IgD-negative memory B cell (primary cell): Measurements from ENCODE around the gene PTX4. TPM values are rescaled to one million over a fixed set of nuclear protein-coding genes. Genes with fewer than 3 reads are reported as not detected.
"Not testable (repeated sequence)": the region's sequence is repeated elsewhere in the genome, so short reads cannot be mapped to it uniquely, and the experiment has no call there.

Experiments used
- H3K27ac Mint-ChIP-seq, 3 donors: one replicate each; pipeline ENCODE4 v1.8.0; 2020 to 2022; ENCODE audit warnings: mild to moderate bottlenecking in 3 of 3, mixed read lengths in 3 of 3, moderate library complexity in 1 of 3
- H3K27me3 Mint-ChIP-seq: one replicate; pipeline ENCODE4 v1.8.0; 2021; ENCODE audit warnings: mixed read lengths
- H3K36me3 Mint-ChIP-seq: one replicate; pipeline ENCODE4 v1.8.0; 2020; ENCODE audit warnings: mild to moderate bottlenecking, mixed read lengths
- H3K4me1 Mint-ChIP-seq, 3 donors: one replicate each; pipeline ENCODE4 v1.8.0; 2020 to 2022; ENCODE audit warnings: mixed read lengths in 3 of 3, mild to moderate bottlenecking in 1 of 3
- H3K4me3 Mint-ChIP-seq, 4 donors: one replicate each; pipeline ENCODE4 v1.8.0; 2020 to 2022; ENCODE audit warnings: mild to moderate bottlenecking in 4 of 4, mixed read lengths in 4 of 4, moderate library complexity in 3 of 4
- H3K9me3 Mint-ChIP-seq, 3 donors: one replicate each; pipeline ENCODE4 v1.8.0; 2020 to 2021; ENCODE audit warnings: mixed read lengths in 3 of 3, mild to moderate bottlenecking in 1 of 3
- polyA plus RNA-seq: library from polyadenylated mRNA; unstranded; fragments of 300-500 nt; fragmentation: Illumina TruSeq; gene quantifications from one replicate; pipeline ENCODE4 v1.2.3, GENCODE V29; 2021

PTX4 gene
- polyA plus RNA-seq, 1 donor from 2014 or later: not detected

DNA sequence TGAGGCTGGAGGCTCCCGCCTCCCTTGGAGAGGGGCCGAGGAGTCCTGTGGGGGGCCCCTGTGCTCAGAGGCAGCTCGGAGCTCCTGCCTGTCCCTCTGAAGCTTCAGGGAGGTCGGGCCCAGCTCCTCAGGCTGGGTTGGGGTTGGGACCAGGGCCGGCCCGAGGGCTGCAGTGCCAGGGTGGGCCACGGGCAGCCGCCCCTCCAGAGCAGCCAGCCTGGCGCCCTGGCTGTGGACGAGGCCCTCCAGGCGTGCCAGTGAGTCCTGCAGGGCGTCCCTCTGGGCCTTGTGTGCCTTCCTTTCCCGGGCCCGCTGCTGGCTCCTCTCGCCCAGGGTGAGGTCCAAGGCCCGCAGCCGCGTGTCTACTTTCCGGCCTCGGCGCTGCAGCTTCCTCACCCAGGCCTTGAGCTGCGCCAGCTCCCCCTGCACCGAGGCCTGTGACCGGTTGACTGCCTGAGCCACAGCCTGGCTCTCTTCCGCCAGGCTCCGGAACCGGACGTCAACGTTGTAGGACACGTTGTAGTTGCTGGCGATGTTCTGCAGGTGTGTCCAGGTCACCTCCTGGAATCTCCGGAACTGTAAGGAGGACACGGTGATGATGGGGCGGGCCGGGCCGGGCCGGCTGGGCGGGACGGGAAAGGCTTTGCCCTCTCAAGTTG, 1.2 kb downstream of the PTX4 start:
- H3K4me1 Mint-ChIP-seq: peaks cover 5 to 9% (median 5%) of the 10 kb centered on the region in 3 donors

DNA sequence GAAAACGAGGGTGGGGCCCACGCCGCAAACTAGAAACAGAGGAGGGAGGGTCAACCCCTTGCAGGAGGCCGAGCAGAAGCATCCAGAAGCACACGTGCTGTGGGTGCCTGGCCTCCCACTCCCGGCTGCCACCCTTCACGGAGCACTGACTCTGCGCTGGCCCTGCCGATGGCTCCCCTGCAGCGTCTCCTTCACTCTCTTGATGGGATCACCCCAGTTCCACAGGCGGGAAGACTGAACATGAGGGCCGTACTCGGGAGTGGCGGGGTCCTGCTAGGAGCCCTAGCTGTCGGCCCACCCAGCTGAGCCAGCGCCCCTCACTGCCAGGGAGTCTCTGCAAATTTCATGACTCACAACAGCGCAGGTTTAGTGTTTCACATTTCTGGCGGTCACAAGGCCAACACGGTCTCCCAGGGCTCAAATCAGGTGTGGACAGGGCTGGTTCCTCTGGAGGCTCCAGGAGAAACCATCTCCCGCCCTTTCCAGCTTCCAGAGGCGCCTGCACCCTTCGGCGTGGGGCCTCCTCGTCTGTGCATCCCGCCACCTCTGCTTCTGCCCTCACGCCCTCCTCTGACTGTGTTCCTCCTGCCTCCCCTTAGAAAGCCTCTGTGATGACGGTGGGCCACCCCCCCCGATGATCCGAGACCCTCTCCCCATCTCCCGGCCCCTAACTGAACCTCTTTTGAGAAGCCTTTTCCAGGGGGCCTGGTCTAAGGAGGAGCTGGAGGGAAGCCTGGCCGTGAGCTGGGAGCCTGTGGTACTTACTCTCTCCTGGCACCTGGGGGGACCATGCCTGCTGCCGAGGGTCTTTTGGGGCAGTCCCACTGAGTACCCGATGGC, 2.0 kb downstream of the PTX4 start:
- no peaks in the 10 kb centered on the region for H3K36me3 Mint-ChIP-seq
- H3K4me3 Mint-ChIP-seq: no peak overlapping the region

More for the DNA sequence above, 1.2 kb downstream of the PTX4 start:
- Mint-ChIP-seq H3K36me3 (no peaks in the 10 kb centered on the region), H3K27me3 (no peaks in the 10 kb centered on the region), H3K27ac (no peak overlapping the region), H3K4me3 (no peak overlapping the region), H3K9me3 (no peaks in the 10 kb centered on the region)

DNA sequence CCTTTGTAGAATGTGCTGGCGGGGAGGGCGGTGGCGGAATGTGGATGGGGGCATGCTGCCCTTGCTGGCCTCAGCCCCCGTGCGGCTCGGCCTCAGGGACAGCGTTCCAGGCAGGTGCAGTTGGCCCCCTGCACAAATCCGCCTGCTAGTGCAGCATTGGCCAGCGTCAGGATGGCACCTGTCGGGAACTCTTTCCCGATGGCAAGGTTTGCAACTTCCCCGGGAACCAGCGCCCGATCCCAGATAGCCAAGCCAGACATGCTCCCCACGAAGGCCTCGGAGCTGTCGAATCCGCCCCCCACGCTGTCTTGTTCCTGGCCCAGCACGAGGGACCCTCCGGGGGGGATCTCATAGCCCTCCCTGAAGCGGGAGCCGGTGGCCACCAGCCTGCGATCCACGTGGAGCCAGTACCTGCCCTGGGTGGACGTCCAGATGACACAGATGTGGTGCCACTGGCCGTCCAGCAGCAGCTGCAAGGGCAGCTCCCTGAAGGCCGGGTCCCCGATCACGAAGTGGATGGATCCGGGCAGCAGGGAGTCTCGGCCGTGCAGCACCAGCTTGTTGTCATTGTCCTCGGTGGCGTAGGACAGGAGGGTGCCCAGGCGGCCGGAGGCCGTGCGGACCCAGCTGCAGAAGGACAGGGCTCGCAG, 2.8 kb downstream of the PTX4 start:
- Mint-ChIP-seq H3K27me3 (no peaks in the 10 kb centered on the region), H3K9me3 (no peaks in the 10 kb centered on the region), H3K4me3 (no peak overlapping the region), H3K4me1 (peaks cover 0 to 17% (median 7%) of the 10 kb centered on the region in 3 donors), H3K36me3 (no peaks in the 10 kb centered on the region), H3K27ac (no peak overlapping the region)

More for the DNA sequence above, 2.0 kb downstream of the PTX4 start:
- peaks cover 0 to 12% (median 2%) of the 10 kb centered on the region in 3 donors for H3K4me1 Mint-ChIP-seq
- H3K27ac Mint-ChIP-seq: peak overlapping the region in 1 of 3 donors; percentile 18
- H3K27me3 Mint-ChIP-seq: no peaks in the 10 kb centered on the region
- no peaks in the 10 kb centered on the region for H3K9me3 Mint-ChIP-seq

DNA sequence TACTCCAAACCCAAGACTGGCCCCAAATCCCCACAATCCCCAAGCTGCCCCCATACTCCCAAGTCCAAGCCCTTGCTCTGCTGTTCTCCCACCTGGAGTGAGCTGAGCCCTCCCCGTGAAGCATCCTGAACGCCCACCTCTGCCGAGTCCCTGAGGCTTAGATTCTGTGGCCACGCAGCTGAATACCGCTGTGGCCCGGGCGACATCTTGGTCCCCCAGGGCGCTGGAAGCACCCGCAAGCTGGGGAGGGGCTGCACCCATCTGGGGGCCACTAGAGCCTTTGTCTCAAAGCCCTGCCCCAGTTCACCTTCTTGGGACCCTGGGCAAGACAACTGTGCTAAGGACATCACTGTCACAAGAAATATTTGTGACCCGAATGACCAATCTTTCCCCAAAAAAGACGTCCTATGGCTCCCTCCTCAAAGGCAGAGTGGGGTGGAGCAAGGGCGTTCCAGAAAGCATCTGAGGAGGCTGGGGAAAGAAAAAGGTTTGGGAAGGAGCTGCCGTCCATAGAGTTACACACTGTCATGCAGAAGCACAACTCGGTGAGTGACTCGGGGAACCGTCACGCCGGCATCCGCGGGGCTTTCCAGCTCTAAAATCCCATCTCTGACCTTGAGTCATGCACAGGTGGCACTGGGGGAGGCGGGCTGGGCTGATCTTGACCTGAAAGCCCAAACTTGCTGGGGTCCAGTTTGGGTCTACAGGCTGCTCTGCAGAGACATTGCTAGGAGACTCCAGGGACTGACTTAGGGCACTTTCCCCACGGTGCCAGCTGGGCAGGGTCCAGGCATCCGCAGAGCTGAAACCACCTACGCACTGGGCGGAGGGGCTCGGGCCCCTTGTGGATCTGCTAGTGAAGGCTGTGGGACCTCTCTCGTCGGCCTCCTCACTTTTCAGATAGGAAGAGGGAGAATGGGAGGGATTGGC, 6.6 kb downstream of the PTX4 start:
- H3K36me3 Mint-ChIP-seq: peaks cover 2% of the 10 kb centered on the region
- H3K4me3 Mint-ChIP-seq: peak overlapping the region in 1 of 4 donors; percentile 55
- H3K27me3 Mint-ChIP-seq: no peaks in the 10 kb centered on the region
- H3K9me3 Mint-ChIP-seq: no peaks in the 10 kb centered on the region
- H3K27ac Mint-ChIP-seq: peak overlapping the region; percentile 25 to 82 (median 76)
- H3K4me1 Mint-ChIP-seq: peaks cover 12 to 29% (median 21%) of the 10 kb centered on the region in 3 donors

DNA sequence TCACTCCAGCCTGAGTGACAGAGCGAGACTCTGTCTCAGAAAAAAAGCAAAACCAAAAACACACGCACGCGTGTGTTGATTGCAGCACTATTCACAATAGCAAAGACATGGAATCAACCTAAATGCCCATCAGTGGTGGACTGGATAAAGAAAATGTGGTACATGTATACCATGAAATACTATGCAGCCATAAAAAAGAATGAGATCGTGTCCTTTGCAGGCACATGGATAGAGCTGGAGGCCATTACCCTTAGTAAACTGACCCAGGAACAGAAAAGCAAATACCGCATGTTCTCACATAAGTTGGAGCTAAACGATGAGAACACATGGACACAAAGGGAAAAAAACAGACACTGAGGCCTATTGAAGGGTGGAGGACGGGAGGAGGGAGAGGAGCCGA, 9.8 kb downstream of the PTX4 start:
- peaks cover 12 to 31% (median 26%) of the 10 kb centered on the region in 3 donors for H3K4me1 Mint-ChIP-seq
- peak overlapping the region in 2 of 3 donors; percentile 71 to 84 for H3K27ac Mint-ChIP-seq
- not testable (repeated sequence) for H3K27me3 Mint-ChIP-seq

DNA sequence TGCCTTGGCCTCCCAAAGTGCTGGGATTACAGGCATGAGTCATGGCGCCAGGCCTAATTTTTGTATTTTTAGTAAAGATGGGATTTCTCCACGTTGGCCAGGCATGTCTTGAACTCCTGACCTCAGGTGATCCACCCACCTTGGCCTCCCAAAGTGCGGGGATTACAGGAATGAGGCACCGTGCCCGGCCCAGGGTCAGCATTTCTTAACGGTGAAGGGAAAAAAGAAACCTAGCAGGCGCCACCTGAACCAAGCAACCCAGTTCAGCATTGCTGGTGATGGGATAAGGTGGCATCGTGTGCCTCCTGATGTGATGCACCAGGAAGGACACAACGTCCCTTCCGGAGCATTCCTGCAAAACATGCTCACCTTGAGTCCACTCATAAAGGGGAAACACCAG, 11.7 kb downstream of the PTX4 start:
- peak overlapping the region in 1 of 4 donors; percentile 21 for H3K4me3 Mint-ChIP-seq
- H3K27me3 Mint-ChIP-seq: no peaks in the 10 kb centered on the region
- peak overlapping the region in 1 of 3 donors; percentile 37 for H3K27ac Mint-ChIP-seq
- H3K9me3 Mint-ChIP-seq: no peaks in the 10 kb centered on the region
- peaks cover 4% of the 10 kb centered on the region for H3K36me3 Mint-ChIP-seq
- peaks cover 18 to 33% (median 33%) of the 10 kb centered on the region in 3 donors for H3K4me1 Mint-ChIP-seq

More for the DNA sequence above, 9.8 kb downstream of the PTX4 start:
- not testable (repeated sequence) for H3K36me3 Mint-ChIP-seq, H3K9me3 Mint-ChIP-seq
- peak overlapping the region in 1 of 4 donors; percentile 63 for H3K4me3 Mint-ChIP-seq

DNA sequence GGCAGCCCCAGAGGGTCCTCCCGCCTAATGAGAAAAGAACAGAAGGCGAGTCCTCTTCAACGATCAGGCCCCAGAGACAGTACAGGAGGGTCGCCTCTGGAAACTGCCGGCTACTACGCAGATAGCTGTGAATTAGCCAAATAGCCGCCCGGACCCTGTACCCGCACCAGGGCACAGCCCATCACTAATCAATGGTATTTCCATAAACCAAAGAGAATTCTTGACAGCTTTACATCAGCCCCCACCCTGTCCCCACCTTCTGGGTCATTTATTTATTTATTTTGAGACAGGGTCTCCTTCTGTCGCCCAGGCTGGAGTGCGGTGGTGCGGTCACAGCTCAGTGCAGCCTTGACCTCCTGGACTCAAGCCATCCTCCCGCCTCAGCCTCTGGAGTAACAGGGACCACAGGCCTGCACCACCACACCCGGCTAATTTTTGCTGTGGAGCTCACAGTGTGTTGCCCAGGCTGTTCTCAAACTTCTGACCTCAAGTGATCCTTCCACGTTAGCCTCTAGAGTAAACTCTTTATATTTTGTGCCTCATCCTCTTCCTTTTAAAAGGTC, 13.1 kb downstream of the PTX4 start:
- peaks cover 20 to 37% (median 30%) of the 10 kb centered on the region in 3 donors for H3K4me1 Mint-ChIP-seq
- no peaks in the 10 kb centered on the region for H3K27me3 Mint-ChIP-seq
- H3K27ac Mint-ChIP-seq: peak overlapping the region; percentile 75 to 97 (median 90)
- peaks cover 3% of the 10 kb centered on the region for H3K36me3 Mint-ChIP-seq
- H3K9me3 Mint-ChIP-seq: no peaks in the 10 kb centered on the region
- peak overlapping the region; percentile 75 to 93 (median 88) for H3K4me3 Mint-ChIP-seq

DNA sequence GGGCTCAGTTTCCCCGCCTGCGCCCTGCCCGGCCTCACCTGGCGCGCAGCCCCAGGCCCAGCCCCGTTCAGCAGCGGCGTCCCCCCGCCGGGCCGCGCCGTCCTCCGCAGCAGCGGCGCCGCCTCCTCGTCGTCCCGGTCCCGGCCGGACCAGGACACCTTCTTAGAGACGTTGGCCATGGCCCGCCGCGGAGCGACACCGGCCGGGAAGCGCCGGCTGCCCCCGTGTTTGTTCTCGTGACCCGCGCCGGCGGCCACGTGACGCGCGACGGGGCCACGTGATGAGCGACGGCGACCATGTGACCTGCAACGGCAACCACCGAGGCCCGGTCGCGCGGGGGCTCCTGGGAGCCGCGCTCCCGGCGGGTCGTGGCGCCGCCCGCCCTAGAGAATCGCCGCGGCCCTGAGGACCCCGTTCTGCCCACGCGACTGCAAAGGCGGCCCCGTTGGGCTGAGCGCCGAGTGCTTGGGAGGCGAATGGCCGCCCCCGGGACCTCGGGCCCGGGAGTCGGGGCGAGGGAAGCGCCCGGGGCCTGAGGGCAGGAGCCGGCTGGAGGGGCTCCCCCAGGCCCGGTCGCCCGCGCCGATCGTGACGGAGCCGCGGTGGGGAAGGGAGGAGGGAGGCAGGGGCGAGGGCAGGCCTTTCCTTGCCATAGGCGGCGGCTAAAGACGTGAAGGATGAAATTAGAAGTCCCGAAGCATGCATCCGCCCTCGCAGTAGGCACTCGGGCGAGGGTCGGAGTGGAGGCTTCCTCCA, 13.8 kb downstream of the PTX4 start, which contains the start of gene CLCN7:
Gene CLCN7 (minus strand): TSS at position 233 of the 756 bp plus-strand sequence. CDS start 54 bp downstream, at position 179.
- peak within 1 kb of the TSS; percentile 83 to 93 (median 89) for H3K4me3 Mint-ChIP-seq
- H3K27ac Mint-ChIP-seq: peak within 1 kb of the TSS; percentile 90 to 97 (median 91)
- H3K9me3 Mint-ChIP-seq: no peaks in the 10 kb centered on the region
- no peaks in the 10 kb centered on the region for H3K27me3 Mint-ChIP-seq
- H3K36me3 Mint-ChIP-seq: peaks cover 2% of the 10 kb centered on the region
- peaks cover 15 to 40% (median 29%) of the 10 kb centered on the region in 3 donors for H3K4me1 Mint-ChIP-seq

DNA sequence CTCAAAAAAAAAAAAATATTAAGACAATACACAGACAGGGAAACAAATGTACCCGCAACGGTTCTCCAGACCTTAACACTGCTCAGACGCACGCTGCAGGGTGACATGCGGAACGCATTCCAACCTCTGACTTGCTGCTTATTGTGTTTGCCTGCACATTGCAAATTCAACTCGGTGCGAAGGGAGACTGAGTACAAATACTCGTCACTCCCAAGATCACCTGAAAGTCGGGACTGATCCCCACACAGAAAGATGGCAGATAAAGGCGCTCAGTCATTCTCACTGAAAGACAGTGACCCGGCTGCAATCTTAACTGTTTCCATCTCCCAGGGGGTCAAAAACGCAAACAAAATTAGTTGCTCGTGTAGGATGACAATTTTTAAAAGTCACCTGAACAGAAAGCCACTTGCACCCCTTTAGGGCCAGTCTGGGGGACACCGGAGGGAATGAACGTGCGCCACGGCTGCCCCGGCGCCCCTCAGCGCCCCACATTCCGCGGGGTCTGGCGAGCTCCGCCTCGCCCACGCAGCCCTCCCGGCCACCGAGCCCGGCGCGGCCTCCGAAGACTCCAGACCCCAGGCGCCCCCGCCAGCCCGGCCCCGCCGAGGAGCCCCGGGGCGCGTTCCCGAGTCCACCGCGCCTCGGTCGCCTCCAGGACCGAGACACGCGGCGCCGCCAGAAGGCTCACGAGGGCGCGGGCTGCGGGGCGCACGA, 14.5 kb downstream of the PTX4 start:
- peaks cover 21 to 44% (median 34%) of the 10 kb centered on the region in 3 donors for H3K4me1 Mint-ChIP-seq
- peak overlapping the region in 2 of 3 donors; percentile 73 to 91 for H3K27ac Mint-ChIP-seq
- H3K4me3 Mint-ChIP-seq: peak overlapping the region; percentile 80 to 92 (median 87)
- H3K9me3 Mint-ChIP-seq: no peaks in the 10 kb centered on the region
- no peaks in the 10 kb centered on the region for H3K27me3 Mint-ChIP-seq
- H3K36me3 Mint-ChIP-seq: peaks cover 2% of the 10 kb centered on the region

DNA sequence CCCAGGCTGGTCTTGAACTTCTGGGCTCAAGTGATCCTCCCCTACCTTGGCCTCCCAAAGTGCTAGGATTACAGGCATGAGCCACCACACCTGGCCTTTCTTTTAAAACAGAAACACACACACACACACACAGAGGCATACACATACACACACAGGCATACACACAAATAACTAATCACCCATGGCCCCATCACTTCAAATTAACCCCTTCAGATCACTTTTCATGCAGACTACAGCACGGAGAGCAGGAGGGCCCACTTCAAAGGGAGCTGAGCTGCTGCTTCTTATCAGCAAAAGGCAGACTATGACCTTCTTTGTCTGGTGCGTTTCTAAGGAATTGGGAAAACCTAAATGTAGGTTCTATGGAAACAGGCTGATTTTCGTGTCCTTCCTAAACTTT, 15.8 kb downstream of the PTX4 start:
- peaks cover 17 to 44% (median 30%) of the 10 kb centered on the region in 3 donors for H3K4me1 Mint-ChIP-seq
- H3K27me3 Mint-ChIP-seq: no peaks in the 10 kb centered on the region
- peak overlapping the region; percentile 67 to 93 (median 91) for H3K27ac Mint-ChIP-seq
- no peaks in the 10 kb centered on the region for H3K9me3 Mint-ChIP-seq
- peak overlapping the region; percentile 86 to 95 (median 86) for H3K4me3 Mint-ChIP-seq
- H3K36me3 Mint-ChIP-seq: peaks cover 2% of the 10 kb centered on the region

DNA sequence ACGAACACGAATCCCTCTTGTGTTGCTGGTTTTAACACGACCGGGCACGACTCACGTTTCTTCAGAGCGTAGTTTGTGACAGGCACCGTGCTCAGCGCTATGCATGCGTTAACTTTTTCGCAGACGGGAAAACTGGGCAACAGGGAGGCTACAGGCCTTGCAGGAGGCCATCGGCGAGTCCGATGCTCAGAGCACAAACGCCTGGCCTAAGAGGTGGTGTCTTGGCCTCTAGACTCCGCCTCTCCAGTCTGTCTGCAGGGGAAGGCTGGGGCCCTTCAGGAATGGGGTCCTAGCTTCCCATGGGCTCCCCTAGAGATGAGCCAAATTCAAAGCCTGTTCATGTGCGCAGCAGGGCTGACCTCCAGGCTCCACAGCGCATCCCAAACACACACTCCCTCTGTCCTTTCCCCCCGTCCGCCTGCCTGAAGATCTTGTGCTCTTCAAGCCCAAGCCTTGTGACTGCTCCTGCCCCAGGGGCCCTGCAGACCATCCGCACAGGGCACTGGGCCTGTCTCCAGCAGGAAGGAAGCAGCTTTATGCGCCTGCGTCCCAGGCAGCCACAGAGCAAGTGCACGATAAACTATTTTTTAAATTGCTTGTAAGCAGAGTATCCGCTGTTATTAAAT, 17.1 kb downstream of the PTX4 start:
- H3K4me1 Mint-ChIP-seq: peaks cover 17 to 43% (median 35%) of the 10 kb centered on the region in 3 donors

More for the DNA sequence above, 17.1 kb downstream of the PTX4 start:
- Mint-ChIP-seq H3K4me3 (peak overlapping the region; percentile 18 to 86 (median 69)), H3K27ac (peak overlapping the region; percentile 89 to 92 (median 91)), H3K36me3 (peaks cover 2% of the 10 kb centered on the region), H3K9me3 (no peaks in the 10 kb centered on the region), H3K27me3 (no peaks in the 10 kb centered on the region)
